GM12801 (cell line): Measurements from ENCODE around the gene OR10G8.

ENCODE experiments used
- TF ChIP-seq, protein P1 (sequence below): IDR thresholded peaks from one replicate; pipeline ENCODE4 v1.5.1; 2011; ENCODE audit warnings: control low read depth; ENCODE audit not compliant: insufficient read length; ENCODE audit errors: extremely low read depth

The OR10G8 gene

DNA sequence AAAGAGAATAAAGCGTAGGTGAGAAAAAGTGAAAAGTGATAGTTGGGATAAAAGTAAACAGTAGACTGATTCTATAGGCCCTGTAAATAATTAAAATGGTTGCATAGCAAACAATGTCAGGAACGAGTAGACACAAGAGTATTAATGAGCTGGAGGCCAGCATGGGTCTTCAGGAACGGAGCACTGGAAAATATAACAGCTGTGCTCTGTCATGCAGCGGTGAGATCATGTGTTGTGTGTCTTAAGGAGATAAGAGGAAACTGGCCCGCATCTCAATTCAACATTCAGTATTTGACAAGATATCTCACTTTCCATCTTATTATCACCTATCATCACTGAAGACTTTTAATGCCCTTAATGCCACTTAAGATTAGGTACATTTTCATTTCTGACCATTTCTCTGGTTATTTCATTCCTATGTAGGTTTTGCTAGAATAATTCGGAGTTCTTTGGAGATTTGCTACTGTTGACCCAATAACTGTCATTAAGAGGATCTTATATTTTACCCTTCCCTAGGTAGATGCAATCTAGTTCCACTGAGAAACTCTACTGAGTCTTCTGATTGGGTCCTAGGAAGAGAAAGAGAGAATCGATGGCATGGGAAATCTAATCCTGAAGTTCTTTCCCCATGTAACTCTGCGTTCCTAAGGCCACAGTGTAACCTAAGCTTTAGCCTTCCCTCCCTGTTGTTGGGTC lies 53.2 kb downstream of the OR10G8 start:
- TF ChIP-seq, protein P1, sequence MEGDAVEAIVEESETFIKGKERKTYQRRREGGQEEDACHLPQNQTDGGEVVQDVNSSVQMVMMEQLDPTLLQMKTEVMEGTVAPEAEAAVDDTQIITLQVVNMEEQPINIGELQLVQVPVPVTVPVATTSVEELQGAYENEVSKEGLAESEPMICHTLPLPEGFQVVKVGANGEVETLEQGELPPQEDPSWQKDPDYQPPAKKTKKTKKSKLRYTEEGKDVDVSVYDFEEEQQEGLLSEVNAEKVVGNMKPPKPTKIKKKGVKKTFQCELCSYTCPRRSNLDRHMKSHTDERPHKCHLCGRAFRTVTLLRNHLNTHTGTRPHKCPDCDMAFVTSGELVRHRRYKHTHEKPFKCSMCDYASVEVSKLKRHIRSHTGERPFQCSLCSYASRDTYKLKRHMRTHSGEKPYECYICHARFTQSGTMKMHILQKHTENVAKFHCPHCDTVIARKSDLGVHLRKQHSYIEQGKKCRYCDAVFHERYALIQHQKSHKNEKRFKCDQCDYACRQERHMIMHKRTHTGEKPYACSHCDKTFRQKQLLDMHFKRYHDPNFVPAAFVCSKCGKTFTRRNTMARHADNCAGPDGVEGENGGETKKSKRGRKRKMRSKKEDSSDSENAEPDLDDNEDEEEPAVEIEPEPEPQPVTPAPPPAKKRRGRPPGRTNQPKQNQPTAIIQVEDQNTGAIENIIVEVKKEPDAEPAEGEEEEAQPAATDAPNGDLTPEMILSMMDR = no peak
